ENCODE results near the gene HNF1A. TPM values are rescaled to one million over a fixed set of nuclear protein-coding genes. Genes with fewer than 3 reads are reported as not detected.
"Not testable (repeated sequence)": the region's sequence is repeated elsewhere in the genome, so short reads cannot be mapped to it uniquely, and the experiment has no call there.

The HNF1A gene
- total RNA-seq, 1 experiment from 2014 or later, result not detected

DNA sequence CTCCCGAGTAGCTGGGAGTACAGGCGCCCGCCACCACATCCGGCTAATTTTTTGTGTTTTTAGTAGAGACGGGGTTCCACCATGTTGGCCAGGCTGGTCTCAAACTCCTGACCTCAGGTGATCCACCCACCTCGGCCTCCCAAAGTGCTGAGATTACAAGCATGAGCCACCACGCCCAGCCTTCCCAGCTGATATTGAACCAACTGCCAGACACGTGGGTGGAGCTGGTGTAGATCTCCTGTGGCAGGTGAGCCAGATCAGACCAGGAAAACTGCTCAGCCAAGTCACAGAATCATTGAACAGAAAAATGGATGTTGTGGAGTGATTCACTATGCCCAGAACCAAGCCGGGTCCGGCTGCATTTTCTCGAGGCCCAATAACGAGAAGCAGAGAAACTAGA, 69.1 kb downstream of the HNF1A start:
- not testable (repeated sequence) for DNase-seq; H4K20me1 ChIP-seq (ENCODE audit: insufficient read depth, low read depth, low read length); H3K9me3 ChIP-seq (ENCODE audit: low read length); H3K27ac ChIP-seq (ENCODE audit: low read length); H3K4me3 ChIP-seq (ENCODE audit: low read length); H3K9ac ChIP-seq (ENCODE audit: low read length); H3K4me1 ChIP-seq (ENCODE audit: low read length); H2AFZ ChIP-seq (ENCODE audit: low read length); H3K4me2 ChIP-seq (ENCODE audit: low read depth, low read length, poor library complexity, severe bottlenecking); H3K9me2 ChIP-seq (replicated peaks; ENCODE audit: insufficient read depth, low read length); H3K36me3 ChIP-seq (ENCODE audit: insufficient read depth, low read length); H3K27me3 ChIP-seq (ENCODE audit: low read length); H3K79me2 ChIP-seq (ENCODE audit: low read length)

DNA sequence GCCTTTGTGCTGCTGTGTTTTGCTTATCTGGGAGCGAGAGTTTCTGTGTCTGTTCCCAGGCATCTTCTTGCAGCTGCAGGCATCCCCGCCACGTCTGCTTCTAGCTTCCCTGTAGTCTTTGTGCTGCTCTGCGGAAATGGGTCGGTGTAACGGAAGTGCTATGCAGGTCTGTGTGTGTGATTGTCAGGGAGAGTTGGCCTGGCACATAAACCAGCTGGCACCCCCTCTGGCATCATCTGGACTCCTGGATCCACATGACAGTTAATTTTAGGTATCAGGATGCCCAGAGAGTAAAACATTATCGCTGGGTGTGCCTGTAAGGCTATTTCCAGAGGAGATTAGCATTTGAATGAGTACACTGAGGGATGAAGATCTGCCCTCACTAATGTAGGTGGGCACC, 70.1 kb downstream of the HNF1A start:
- H3K79me2 ChIP-seq (ENCODE audit: low read length), result no peaks in the 10 kb centered on the region
- no peak overlapping the region for H3K9ac ChIP-seq (ENCODE audit: low read length)
- no peak for DNase-seq
- no peaks in the 10 kb centered on the region for H3K9me2 ChIP-seq (replicated peaks; ENCODE audit: insufficient read depth, low read length)
- no peaks in the 10 kb centered on the region for H3K4me1 ChIP-seq (ENCODE audit: low read length)
- no peaks in the 10 kb centered on the region for H4K20me1 ChIP-seq (ENCODE audit: insufficient read depth, low read depth, low read length)
- H3K27ac ChIP-seq (ENCODE audit: low read length), result no peak overlapping the region
- no peaks in the 10 kb centered on the region for H3K27me3 ChIP-seq (ENCODE audit: low read length)
- no peaks in the 10 kb centered on the region for H3K36me3 ChIP-seq (ENCODE audit: insufficient read depth, low read length)
- no peaks in the 10 kb centered on the region for H3K9me3 ChIP-seq (ENCODE audit: low read length)
- H2AFZ ChIP-seq (ENCODE audit: low read length), result no peak overlapping the region
- no peak overlapping the region for H3K4me2 ChIP-seq (ENCODE audit: low read depth, low read length, poor library complexity, severe bottlenecking)
- H3K4me3 ChIP-seq (ENCODE audit: low read length), result no peak overlapping the region

DNA sequence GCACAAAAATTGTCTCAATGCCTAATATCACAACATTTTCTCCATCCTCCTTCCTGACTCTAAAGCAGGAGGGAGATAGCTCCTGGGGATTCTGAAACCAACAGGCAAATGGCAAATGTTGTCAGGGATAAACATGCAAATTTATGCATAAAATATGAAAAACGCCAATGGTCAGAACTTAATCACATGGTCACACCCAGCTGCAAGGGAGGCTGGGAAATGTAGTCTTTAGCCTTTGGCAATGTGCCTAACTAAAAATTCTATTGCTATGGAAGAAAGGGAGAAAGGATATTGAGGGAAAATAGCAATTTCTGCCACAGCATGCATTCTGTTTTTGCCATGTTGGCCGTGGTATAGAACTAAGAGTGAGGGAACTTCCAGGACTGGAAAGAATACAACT, 72.4 kb downstream of the HNF1A start:
- H3K4me1 ChIP-seq (ENCODE audit: low read length), result no peaks in the 10 kb centered on the region
- H3K27ac ChIP-seq (ENCODE audit: low read length), result no peak overlapping the region
- no peaks in the 10 kb centered on the region for H4K20me1 ChIP-seq (ENCODE audit: insufficient read depth, low read depth, low read length)
- no peak overlapping the region for H3K4me2 ChIP-seq (ENCODE audit: low read depth, low read length, poor library complexity, severe bottlenecking)
- H3K9me3 ChIP-seq (ENCODE audit: low read length), result no peaks in the 10 kb centered on the region
- no peaks in the 10 kb centered on the region for H3K27me3 ChIP-seq (ENCODE audit: low read length)
- DNase-seq, result peak; percentile 62
- no peak overlapping the region for H3K4me3 ChIP-seq (ENCODE audit: low read length)
- no peak overlapping the region for H2AFZ ChIP-seq (ENCODE audit: low read length)
- no peaks in the 10 kb centered on the region for H3K9me2 ChIP-seq (replicated peaks; ENCODE audit: insufficient read depth, low read length)
- no peak overlapping the region for H3K9ac ChIP-seq (ENCODE audit: low read length)
- no peaks in the 10 kb centered on the region for H3K79me2 ChIP-seq (ENCODE audit: low read length)
- no peaks in the 10 kb centered on the region for H3K36me3 ChIP-seq (ENCODE audit: insufficient read depth, low read length)

Other genes starting within 250 kb of the HNF1A start
- 5.4 and 11.9 TPM in 2 replicates for gene SPPL3, start 74.2 kb upstream of the HNF1A start, total RNA-seq (2014; rRNA removed; shearing (Covaris generic); ENCODE audit: low replicate concordance)
- 5.2 and 30.3 TPM in 2 replicates for gene C12orf43, start 37.9 kb downstream of the HNF1A start, total RNA-seq (2014; rRNA removed; shearing (Covaris generic); ENCODE audit: low replicate concordance)
- gene OASL, start 60.7 kb downstream of the HNF1A start, total RNA-seq (2014; rRNA removed; shearing (Covaris generic); ENCODE audit: low replicate concordance), result 0.69 and 1.4 TPM in 2 replicates
- 0.18 TPM in 1 of 2 replicates, not detected in the other for gene P2RX7, start 154.3 kb downstream of the HNF1A start, total RNA-seq (2014; rRNA removed; shearing (Covaris generic); ENCODE audit: low replicate concordance)
- gene P2RX4, start 231.6 kb downstream of the HNF1A start, total RNA-seq (2014; rRNA removed; shearing (Covaris generic); ENCODE audit: low replicate concordance), result 18.3 and 18.4 TPM in 2 replicates

Measured in Karpas-422 (cell line).